ENCODE data around the gene OR6B3. TPM values are rescaled to one million over a fixed set of nuclear protein-coding genes. Genes with fewer than 3 reads are reported as not detected.
A peak's percentile ranks its signal among the peaks of the same experiment; 100 is the strongest.

Gene OR6B3
- total and polyA plus RNA-seq, 5 donors = not detected

DNA sequence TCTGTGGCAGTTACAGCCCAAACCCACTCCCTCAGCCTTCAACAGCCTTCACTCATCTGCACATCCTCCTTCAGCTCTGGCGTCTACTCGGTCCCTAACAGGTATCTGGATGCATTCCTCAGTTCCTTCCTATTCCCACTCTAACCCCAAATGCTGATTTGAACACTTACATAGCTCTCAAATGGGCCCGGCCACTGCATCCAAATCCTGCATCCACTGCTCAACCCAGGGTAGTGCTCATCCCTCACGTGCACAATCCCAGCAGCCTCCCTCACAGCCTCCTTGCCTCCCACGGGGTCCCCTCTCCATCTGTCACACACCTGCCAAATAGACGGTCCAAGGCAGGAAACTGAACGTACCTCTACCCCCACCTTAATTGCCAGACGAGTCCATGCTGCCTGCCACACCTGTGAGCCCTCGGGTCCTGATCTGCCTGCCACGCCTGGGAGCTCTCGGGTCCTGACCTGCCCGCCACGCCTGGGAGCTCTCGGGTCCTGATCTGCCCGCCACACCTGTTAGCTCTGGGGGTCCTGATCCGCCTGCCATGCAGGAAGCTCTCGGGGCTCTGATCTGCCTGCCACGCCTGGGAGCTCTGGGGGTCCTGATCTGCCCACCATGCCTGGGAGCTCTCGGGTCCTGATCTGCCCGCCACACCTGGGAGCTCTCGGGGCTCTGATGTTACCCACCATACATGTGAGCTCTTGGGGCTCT is 9.9 kb downstream of the OR6B3 start:
- no peaks in the 10 kb centered on the region for H3K27me3 ChIP-seq (ENCODE audit: control insufficient read depth, insufficient read depth)
- H3K4me1 ChIP-seq (ENCODE audit: control insufficient read depth, insufficient read depth, low read length) = no peaks in the 10 kb centered on the region
- H3K27ac ChIP-seq (ENCODE audit: low read length) = no peak overlapping the region
- peak in 1 of 3 donors; percentile 37 for DNase-seq
- H3K9me3 ChIP-seq (ENCODE audit: control insufficient read depth, low read length) = no peaks in the 10 kb centered on the region
- intact Hi-C loops (cut with DNase I) = no loop called here
- no peak for ATAC-seq
- no peak overlapping the region for H3K4me3 ChIP-seq (ENCODE audit: low read length)
- 82% methylated on average over 21 of the region's 21 CpGs for WGBS

DNA sequence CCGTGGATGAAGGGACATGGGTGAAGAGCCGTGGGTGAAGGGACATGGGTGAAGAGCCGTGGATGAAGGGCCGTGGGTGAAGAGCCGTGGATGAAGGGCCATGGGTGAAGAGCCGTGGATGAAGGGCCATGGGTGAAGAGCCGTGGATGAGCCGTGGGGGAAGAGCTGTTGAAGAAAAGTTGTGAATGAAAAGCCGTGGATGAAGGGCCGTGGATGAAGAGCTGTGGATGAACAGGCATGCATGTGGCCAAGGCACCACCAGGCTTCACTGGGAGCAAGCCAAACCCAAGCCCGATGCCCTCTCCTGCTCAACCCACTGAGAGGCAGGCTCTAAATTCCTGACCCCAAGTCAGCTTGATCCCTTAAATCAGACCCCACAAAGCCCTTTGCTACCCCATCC is 10.6 kb downstream of the OR6B3 start:
- no peaks in the 10 kb centered on the region for H3K9me3 ChIP-seq (ENCODE audit: control insufficient read depth, low read length)
- H3K4me3 ChIP-seq (ENCODE audit: low read length) = no peak overlapping the region
- WGBS = 76% methylated on average over 11 of the region's 11 CpGs
- intact Hi-C loops (cut with DNase I) = no loop called here
- no peak for DNase-seq
- no peak overlapping the region for H3K27ac ChIP-seq (ENCODE audit: low read length)
- H3K4me1 ChIP-seq (ENCODE audit: control insufficient read depth, insufficient read depth, low read length) = no peaks in the 10 kb centered on the region
- no peak for ATAC-seq
- no peaks in the 10 kb centered on the region for H3K27me3 ChIP-seq (ENCODE audit: control insufficient read depth, insufficient read depth)

GRCh38 chr2:240041363-240041762 is 12.0 kb downstream of the OR6B3 start:
- DNase-seq = peak in 1 of 3 donors; percentile 18
- 69% methylated on average over 6 of the region's 6 CpGs for WGBS
- no peaks in the 10 kb centered on the region for H3K9me3 ChIP-seq (ENCODE audit: control insufficient read depth, low read length)
- intact Hi-C loops (cut with DNase I) = no loop called here
- no peak for ATAC-seq
- H3K4me1 ChIP-seq (ENCODE audit: control insufficient read depth, insufficient read depth, low read length) = no peaks in the 10 kb centered on the region
- no peak overlapping the region for H3K4me3 ChIP-seq (ENCODE audit: low read length)
- H3K27me3 ChIP-seq (ENCODE audit: control insufficient read depth, insufficient read depth) = no peaks in the 10 kb centered on the region
- H3K27ac ChIP-seq (ENCODE audit: low read length) = no peak overlapping the region

- H3K27me3 ChIP-seq (ENCODE audit: control insufficient read depth, insufficient read depth) = no peaks in the 10 kb centered on the region
- no peak for DNase-seq
- H3K9me3 ChIP-seq (ENCODE audit: control insufficient read depth, low read length) = no peaks in the 10 kb centered on the region
- ATAC-seq = no peak
- intact Hi-C loops (cut with DNase I) = no loop called here
- H3K27ac ChIP-seq (ENCODE audit: low read length) = no peak overlapping the region
- no peaks in the 10 kb centered on the region for H3K4me1 ChIP-seq (ENCODE audit: control insufficient read depth, insufficient read depth, low read length)
- H3K4me3 ChIP-seq (ENCODE audit: low read length) = no peak overlapping the region
Observed at GRCh38 chr2:240037358-240037757, 16.0 kb downstream of the OR6B3 start.

GRCh38 chr2:240033330-240033678 is 20.0 kb downstream of the OR6B3 start:
- DNase-seq = no peak
- Histone ChIP-seq H3K9me3 (ENCODE audit: control insufficient read depth, low read length) (no peaks in the 10 kb centered on the region), H3K4me1 (ENCODE audit: control insufficient read depth, insufficient read depth, low read length) (no peaks in the 10 kb centered on the region), H3K4me3 (ENCODE audit: low read length) (no peak overlapping the region), H3K27me3 (ENCODE audit: control insufficient read depth, insufficient read depth) (no peaks in the 10 kb centered on the region), H3K27ac (ENCODE audit: low read length) (no peak overlapping the region)
- WGBS = 25% methylated on average over 5 of the region's 5 CpGs
- intact Hi-C loops (cut with DNase I) = no loop called here
- no peak for ATAC-seq

GRCh38 chr2:240032406-240033329 is 20.7 kb downstream of the OR6B3 start:
- Histone ChIP-seq H3K27me3 (ENCODE audit: control insufficient read depth, insufficient read depth) (no peaks in the 10 kb centered on the region), H3K9me3 (ENCODE audit: control insufficient read depth, low read length) (no peaks in the 10 kb centered on the region), H3K4me1 (ENCODE audit: control insufficient read depth, insufficient read depth, low read length) (no peaks in the 10 kb centered on the region), H3K27ac (ENCODE audit: low read length) (no peak overlapping the region), H3K4me3 (ENCODE audit: low read length) (no peak overlapping the region)
- DNase-seq (peak in 1 of 3 donors; percentile 16), ATAC-seq (no peak)
- WGBS = 67% methylated on average over 14 of the region's 14 CpGs
- intact Hi-C loops (cut with DNase I) = no loop called here

DNA sequence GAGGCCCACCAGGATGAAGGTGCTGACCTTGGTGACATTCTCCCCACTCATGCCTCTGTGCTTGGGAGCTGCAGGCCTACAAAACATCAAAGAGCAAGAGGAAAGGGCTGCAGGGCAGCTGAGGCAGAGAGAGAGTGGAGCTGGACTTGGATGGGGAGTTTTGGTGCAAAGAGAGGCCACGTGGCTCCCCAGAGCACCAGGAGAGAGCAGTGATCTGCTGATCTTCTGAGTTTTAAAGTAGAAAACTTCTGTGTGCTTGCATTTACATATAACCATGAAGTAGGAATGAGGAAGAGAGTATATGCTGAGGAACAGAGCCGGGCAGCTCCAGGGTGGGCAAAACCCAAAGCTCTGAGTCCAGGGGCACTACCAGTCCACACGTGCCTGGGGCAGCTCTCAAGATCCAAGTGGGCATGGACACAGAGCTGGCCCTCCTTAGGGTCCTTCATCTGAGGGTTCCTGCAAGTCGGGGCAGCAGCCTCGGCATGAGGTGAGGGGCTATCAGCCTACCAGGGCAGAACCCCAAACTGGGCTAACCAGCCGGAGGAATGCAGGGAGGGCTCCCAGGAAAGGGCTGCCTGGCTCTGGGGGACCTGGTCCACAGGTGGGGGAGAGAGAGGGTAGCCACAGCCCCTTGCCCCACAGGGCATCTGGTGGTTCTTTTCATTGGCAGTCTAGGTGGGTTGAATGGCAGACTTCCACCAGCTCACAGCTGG is 22.8 kb downstream of the OR6B3 start, which contains the start of gene OR6B2:
TSS of gene OR6B2 (minus strand) at position 51 of the 716 bp plus-strand sequence. CDS start at position 51, 0 bp downstream.
- H3K4me1 ChIP-seq (ENCODE audit: control insufficient read depth, insufficient read depth, low read length) = no peaks in the 10 kb centered on the region
- ATAC-seq (no peak), DNase-seq (peak in 1 of 3 donors; percentile 16)
- no peaks in the 10 kb centered on the region for H3K9me3 ChIP-seq (ENCODE audit: control insufficient read depth, low read length)
- H3K27me3 ChIP-seq (ENCODE audit: control insufficient read depth, insufficient read depth) = no peaks in the 10 kb centered on the region
- no peak within 1 kb of the TSS for H3K27ac ChIP-seq (ENCODE audit: low read length)
- no peak within 1 kb of the TSS for H3K4me3 ChIP-seq (ENCODE audit: low read length)
- 61% methylated on average over 6 of the region's 6 CpGs for WGBS
- intact Hi-C loops (cut with DNase I) = no loop called here

DNA sequence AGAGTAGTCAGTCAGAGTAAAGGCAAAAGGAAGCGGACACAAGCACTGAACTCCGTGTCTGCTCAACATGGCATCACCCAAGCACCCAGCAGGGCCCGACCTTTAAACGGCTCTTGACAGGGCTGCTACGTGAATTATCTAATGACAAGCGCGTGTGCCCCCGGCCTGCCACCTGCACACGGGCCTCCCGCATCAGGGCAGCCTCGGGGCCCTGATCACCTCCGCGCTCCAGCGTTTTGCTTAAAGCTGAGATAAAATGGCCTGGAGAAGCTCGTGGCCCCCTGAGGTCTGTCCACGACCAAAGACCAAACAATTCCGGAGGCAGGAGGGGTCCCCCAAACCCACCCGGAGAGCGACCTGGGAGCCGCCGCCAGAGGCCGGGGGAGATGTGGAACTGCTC is 28.6 kb downstream of the OR6B3 start:
- DNase-seq = no peak
- no peaks in the 10 kb centered on the region for H3K27me3 ChIP-seq (ENCODE audit: control insufficient read depth, insufficient read depth)
- H3K27ac ChIP-seq (ENCODE audit: low read length) = peak overlapping the region; percentile 22
- peak overlapping the region; percentile 83 for H3K4me3 ChIP-seq (ENCODE audit: low read length)
- H3K4me1 ChIP-seq (ENCODE audit: control insufficient read depth, insufficient read depth, low read length) = no peaks in the 10 kb centered on the region
- H3K9me3 ChIP-seq (ENCODE audit: control insufficient read depth, low read length) = no peaks in the 10 kb centered on the region
- WGBS = 1% methylated on average over 22 of the region's 22 CpGs
- ATAC-seq = peak in 1 of 2 donors; percentile 21
- intact Hi-C loops (cut with DNase I) = no loop called here

DNA sequence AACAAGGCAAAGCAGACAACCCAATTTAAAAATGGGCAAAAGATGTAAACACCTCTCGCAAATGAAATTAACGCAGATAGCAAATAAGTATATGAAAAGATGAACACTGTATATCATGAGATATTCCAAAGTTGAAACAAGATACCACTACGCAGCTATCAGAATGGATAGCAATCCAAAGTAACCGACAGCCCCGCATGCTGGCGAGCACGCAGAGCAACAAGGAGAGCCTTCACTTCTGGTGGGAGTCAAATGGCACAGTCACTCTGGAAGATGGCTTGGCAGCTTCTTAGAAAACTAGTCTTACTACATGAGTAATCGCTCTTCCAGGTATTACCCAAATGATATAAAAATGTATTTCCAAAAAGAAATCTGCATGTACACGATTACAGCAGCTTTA is 29.5 kb downstream of the OR6B3 start:
- DNase-seq (no peak), ATAC-seq (no peak)
- H3K27me3 ChIP-seq (ENCODE audit: control insufficient read depth, insufficient read depth) = no peaks in the 10 kb centered on the region
- no peaks in the 10 kb centered on the region for H3K4me1 ChIP-seq (ENCODE audit: control insufficient read depth, insufficient read depth, low read length)
- H3K27ac ChIP-seq (ENCODE audit: low read length) = no peak overlapping the region
- no peaks in the 10 kb centered on the region for H3K9me3 ChIP-seq (ENCODE audit: control insufficient read depth, low read length)
- no peak overlapping the region for H3K4me3 ChIP-seq (ENCODE audit: low read length)
- intact Hi-C loops (cut with DNase I) = no loop called here
- 76% methylated on average over 9 of the region's 9 CpGs for WGBS

GRCh38 chr2:240021488-240022104 is 31.7 kb downstream of the OR6B3 start:
- H3K4me3 ChIP-seq (ENCODE audit: low read length) = no peak overlapping the region
- H3K27ac ChIP-seq (ENCODE audit: low read length) = no peak overlapping the region
- no peak for ATAC-seq
- H3K27me3 ChIP-seq (ENCODE audit: control insufficient read depth, insufficient read depth) = no peaks in the 10 kb centered on the region
- WGBS = 56% methylated on average over 9 of the region's 9 CpGs
- no peaks in the 10 kb centered on the region for H3K4me1 ChIP-seq (ENCODE audit: control insufficient read depth, insufficient read depth, low read length)
- peak; percentile 59 to 85 (median 81) for DNase-seq
- no peaks in the 10 kb centered on the region for H3K9me3 ChIP-seq (ENCODE audit: control insufficient read depth, low read length)
- intact Hi-C loops (cut with DNase I) = no loop called here
